ENCODE data around the gene VPS9D1. TPM values are rescaled to one million over a fixed set of nuclear protein-coding genes. Genes with fewer than 3 reads are reported as not detected.

Gene VPS9D1
- total RNA-seq, 1 donor from 2014 or later, result 11.3 TPM

DNA sequence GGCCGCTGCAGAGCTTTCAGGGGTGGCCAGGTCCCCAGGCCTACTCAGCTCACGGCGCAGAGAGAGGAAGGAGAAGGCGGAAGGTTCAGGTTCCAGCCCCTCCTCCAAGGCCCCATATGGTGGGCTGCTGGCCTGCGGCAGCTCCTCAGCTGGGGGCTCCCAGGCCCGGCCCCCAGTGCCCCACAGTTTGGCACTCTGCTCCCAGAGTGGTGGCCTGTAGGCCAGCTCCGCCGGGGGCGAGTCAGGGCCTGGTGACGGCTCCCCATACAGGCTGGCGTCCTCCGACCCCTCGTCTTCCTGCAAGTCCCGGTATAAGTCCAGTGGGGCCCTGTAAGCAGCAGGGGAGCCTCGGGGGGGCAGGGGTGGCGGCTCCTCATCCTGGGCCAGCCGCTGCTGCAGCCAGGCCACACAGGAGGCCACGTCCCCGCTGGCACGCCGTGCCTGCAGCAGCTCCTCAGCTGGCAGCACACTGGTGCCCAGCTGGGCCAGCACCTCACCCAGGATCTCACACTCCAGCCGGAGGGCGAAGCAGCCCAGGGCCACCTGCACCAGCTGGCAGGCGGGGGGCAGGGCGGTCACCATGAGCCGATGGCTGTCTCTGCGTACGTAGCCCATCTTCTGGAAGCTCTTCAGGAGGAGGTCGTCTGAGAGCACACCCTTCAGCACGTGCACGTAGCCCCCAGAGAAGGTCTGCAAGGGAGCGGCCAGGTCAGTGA lies 22.9 kb downstream of the VPS9D1 start:
- DNase-seq (ENCODE audit: low read depth), result no peak
- Histone ChIP-seq H3K9ac (ENCODE audit: low read length) (no peak overlapping the region), H3K4me2 (ENCODE audit: low read length) (no peak overlapping the region), H3K36me3 (ENCODE audit: insufficient read depth, low read length) (peaks cover 7% of the 10 kb centered on the region), H3K4me3 (ENCODE audit: insufficient read depth, low read depth, low read length) (no peak overlapping the region), H3K9me3 (ENCODE audit: insufficient read depth, low read depth, low read length) (no peaks in the 10 kb centered on the region), H4K20me1 (ENCODE audit: insufficient read depth, low read length) (peaks cover 42% of the 10 kb centered on the region), H3K27me3 (ENCODE audit: insufficient read depth, low read length) (no peaks in the 10 kb centered on the region), H3K79me2 (ENCODE audit: insufficient read depth, low read length) (no peaks in the 10 kb centered on the region), H2AFZ (ENCODE audit: low read depth, low read length) (no peak overlapping the region), H3K4me1 (ENCODE audit: insufficient read depth, low read length) (peaks cover 14% of the 10 kb centered on the region), H3K27ac (ENCODE audit: low read depth, low read length) (no peak overlapping the region)
- no peaks in the 10 kb centered on the region for H3K27me3 Mint-ChIP-seq (ENCODE audit: low read depth, unreplicated experiment)
- no peak overlapping the region for H3K27ac Mint-ChIP-seq (ENCODE audit: unreplicated experiment)
- H3K9me3 Mint-ChIP-seq (ENCODE audit: unreplicated experiment), result no peaks in the 10 kb centered on the region
- peaks cover 11% of the 10 kb centered on the region for H3K36me3 Mint-ChIP-seq (ENCODE audit: low read depth, unreplicated experiment)
- FAIRE-seq, result no peak
- no peaks in the 10 kb centered on the region for H3K4me1 Mint-ChIP-seq (ENCODE audit: low read depth, unreplicated experiment)
- no peak for TF ChIP-seq EZH2 (IDR thresholded peaks at IDR 0.05; ENCODE audit: insufficient read depth, low read length)
- TF ChIP-seq, protein P1, sequence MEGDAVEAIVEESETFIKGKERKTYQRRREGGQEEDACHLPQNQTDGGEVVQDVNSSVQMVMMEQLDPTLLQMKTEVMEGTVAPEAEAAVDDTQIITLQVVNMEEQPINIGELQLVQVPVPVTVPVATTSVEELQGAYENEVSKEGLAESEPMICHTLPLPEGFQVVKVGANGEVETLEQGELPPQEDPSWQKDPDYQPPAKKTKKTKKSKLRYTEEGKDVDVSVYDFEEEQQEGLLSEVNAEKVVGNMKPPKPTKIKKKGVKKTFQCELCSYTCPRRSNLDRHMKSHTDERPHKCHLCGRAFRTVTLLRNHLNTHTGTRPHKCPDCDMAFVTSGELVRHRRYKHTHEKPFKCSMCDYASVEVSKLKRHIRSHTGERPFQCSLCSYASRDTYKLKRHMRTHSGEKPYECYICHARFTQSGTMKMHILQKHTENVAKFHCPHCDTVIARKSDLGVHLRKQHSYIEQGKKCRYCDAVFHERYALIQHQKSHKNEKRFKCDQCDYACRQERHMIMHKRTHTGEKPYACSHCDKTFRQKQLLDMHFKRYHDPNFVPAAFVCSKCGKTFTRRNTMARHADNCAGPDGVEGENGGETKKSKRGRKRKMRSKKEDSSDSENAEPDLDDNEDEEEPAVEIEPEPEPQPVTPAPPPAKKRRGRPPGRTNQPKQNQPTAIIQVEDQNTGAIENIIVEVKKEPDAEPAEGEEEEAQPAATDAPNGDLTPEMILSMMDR (IDR thresholded peaks at IDR 0.05; ENCODE audit: insufficient read depth, low read depth, low read length), result no peak
- H3K4me3 Mint-ChIP-seq (ENCODE audit: unreplicated experiment), result no peak overlapping the region

DNA sequence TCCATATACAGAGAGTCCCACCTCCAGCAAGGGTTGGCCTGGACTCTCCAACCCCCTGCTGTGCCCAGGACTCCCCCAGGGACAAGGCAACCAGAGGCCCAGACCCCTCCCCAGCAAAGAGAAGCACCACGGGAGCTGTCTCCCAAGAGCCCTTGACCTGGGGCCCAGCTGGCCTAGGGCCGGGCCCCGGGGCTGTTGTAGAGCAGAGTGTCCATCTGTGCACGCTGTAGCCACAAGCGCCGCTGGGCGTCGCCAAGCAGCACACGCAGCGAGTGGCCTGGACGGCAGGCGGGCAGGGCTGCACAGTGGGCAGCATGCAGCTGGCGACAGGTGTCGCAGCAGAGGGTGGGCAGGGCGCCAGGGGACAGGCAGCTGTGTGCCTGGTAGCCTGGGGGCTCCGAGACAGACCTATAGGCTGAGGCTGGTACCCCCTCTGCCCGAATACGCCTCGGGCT lies 23.5 kb downstream of the VPS9D1 start:
- Histone ChIP-seq H2AFZ (ENCODE audit: low read depth, low read length) (no peak overlapping the region), H4K20me1 (ENCODE audit: insufficient read depth, low read length) (peaks cover 42% of the 10 kb centered on the region), H3K27me3 (ENCODE audit: insufficient read depth, low read length) (no peaks in the 10 kb centered on the region), H3K79me2 (ENCODE audit: insufficient read depth, low read length) (no peaks in the 10 kb centered on the region), H3K36me3 (ENCODE audit: insufficient read depth, low read length) (peaks cover 7% of the 10 kb centered on the region), H3K4me3 (ENCODE audit: insufficient read depth, low read depth, low read length) (no peak overlapping the region), H3K4me2 (ENCODE audit: low read length) (no peak overlapping the region), H3K4me1 (ENCODE audit: insufficient read depth, low read length) (peaks cover 14% of the 10 kb centered on the region), H3K27ac (ENCODE audit: low read depth, low read length) (no peak overlapping the region), H3K9me3 (ENCODE audit: insufficient read depth, low read depth, low read length) (no peaks in the 10 kb centered on the region), H3K9ac (ENCODE audit: low read length) (no peak overlapping the region)
- FAIRE-seq (no peak), DNase-seq (ENCODE audit: low read depth) (no peak)
- H3K27ac Mint-ChIP-seq (ENCODE audit: unreplicated experiment), result no peak overlapping the region
- no peak overlapping the region for H3K4me3 Mint-ChIP-seq (ENCODE audit: unreplicated experiment)
- H3K36me3 Mint-ChIP-seq (ENCODE audit: low read depth, unreplicated experiment), result peaks cover 11% of the 10 kb centered on the region
- TF ChIP-seq EZH2 (IDR thresholded peaks at IDR 0.05; ENCODE audit: insufficient read depth, low read length), result no peak
- TF ChIP-seq, protein P1 (IDR thresholded peaks at IDR 0.05; ENCODE audit: insufficient read depth, low read depth, low read length), result no peak
- no peaks in the 10 kb centered on the region for H3K4me1 Mint-ChIP-seq (ENCODE audit: low read depth, unreplicated experiment)
- H3K27me3 Mint-ChIP-seq (ENCODE audit: low read depth, unreplicated experiment), result no peaks in the 10 kb centered on the region
- no peaks in the 10 kb centered on the region for H3K9me3 Mint-ChIP-seq (ENCODE audit: unreplicated experiment)

DNA sequence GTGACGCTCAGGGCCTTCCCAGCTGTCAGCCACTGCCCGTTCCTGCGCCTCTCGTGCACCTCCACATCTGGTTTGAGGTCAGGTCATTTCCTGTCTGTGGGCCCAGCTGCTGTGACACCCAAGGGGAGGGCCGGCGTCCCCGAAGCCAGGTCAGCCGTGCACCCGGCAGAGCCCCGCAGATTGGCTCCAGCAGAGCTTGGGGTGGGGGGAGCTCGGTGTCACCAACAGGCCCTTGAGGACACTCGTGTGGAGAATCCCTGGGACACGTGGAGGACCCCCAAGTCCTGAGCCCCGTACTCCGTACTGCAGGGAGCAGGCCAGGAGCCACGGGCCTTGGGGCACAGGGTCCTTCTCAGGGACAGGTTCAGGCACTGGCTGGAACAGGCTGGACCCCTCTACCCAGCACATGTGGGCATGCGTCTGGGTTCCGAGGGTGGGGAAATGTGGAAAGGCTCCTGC lies 24.0 kb downstream of the VPS9D1 start:
- Mint-ChIP-seq H3K36me3 (ENCODE audit: low read depth, unreplicated experiment) (peaks cover 15% of the 10 kb centered on the region), H3K27ac (ENCODE audit: unreplicated experiment) (no peak overlapping the region), H3K4me3 (ENCODE audit: unreplicated experiment) (no peak overlapping the region), H3K9me3 (ENCODE audit: unreplicated experiment) (no peaks in the 10 kb centered on the region), H3K27me3 (ENCODE audit: low read depth, unreplicated experiment) (no peaks in the 10 kb centered on the region), H3K4me1 (ENCODE audit: low read depth, unreplicated experiment) (no peaks in the 10 kb centered on the region)
- H4K20me1 ChIP-seq (ENCODE audit: insufficient read depth, low read length), result peaks cover 42% of the 10 kb centered on the region
- DNase-seq (ENCODE audit: low read depth) (no peak), FAIRE-seq (no peak)
- no peak overlapping the region for H3K9ac ChIP-seq (ENCODE audit: low read length)
- H3K27ac ChIP-seq (ENCODE audit: low read depth, low read length), result no peak overlapping the region
- H3K4me2 ChIP-seq (ENCODE audit: low read length), result no peak overlapping the region
- H3K4me1 ChIP-seq (ENCODE audit: insufficient read depth, low read length), result peaks cover 12% of the 10 kb centered on the region
- TF ChIP-seq, protein P1 (IDR thresholded peaks at IDR 0.05; ENCODE audit: insufficient read depth, low read depth, low read length), result no peak
- no peak for TF ChIP-seq EZH2 (IDR thresholded peaks at IDR 0.05; ENCODE audit: insufficient read depth, low read length)
- H3K9me3 ChIP-seq (ENCODE audit: insufficient read depth, low read depth, low read length), result no peaks in the 10 kb centered on the region
- H3K4me3 ChIP-seq (ENCODE audit: insufficient read depth, low read depth, low read length), result no peak overlapping the region
- H3K36me3 ChIP-seq (ENCODE audit: insufficient read depth, low read length), result peaks cover 7% of the 10 kb centered on the region
- no peak overlapping the region for H2AFZ ChIP-seq (ENCODE audit: low read depth, low read length)
- H3K27me3 ChIP-seq (ENCODE audit: insufficient read depth, low read length), result no peaks in the 10 kb centered on the region
- no peaks in the 10 kb centered on the region for H3K79me2 ChIP-seq (ENCODE audit: insufficient read depth, low read length)

Measured in astrocyte (in vitro differentiated cells and primary cell).